DND-41 (cell line): ENCODE measurements around the gene TXNL1.

ENCODE experiments used
- EZH2 ChIP-seq: IDR thresholded peaks from 3 replicates; pipeline ENCODE4 v1.6.1; 2012; ENCODE audit warnings: borderline replicate concordance, low read depth, mild to moderate bottlenecking, moderate library complexity, low read length, inconsistent platforms; ENCODE audit not compliant: severe bottlenecking
- TF ChIP-seq, protein P1 (sequence below): IDR thresholded peaks from 2 replicates; pipeline ENCODE4 v1.5.1; 2012; ENCODE audit warnings: borderline replicate concordance, low read length, moderate library complexity, mild to moderate bottlenecking; ENCODE audit not compliant: poor library complexity, severe bottlenecking; ENCODE audit errors: extremely low read depth

DNA sequence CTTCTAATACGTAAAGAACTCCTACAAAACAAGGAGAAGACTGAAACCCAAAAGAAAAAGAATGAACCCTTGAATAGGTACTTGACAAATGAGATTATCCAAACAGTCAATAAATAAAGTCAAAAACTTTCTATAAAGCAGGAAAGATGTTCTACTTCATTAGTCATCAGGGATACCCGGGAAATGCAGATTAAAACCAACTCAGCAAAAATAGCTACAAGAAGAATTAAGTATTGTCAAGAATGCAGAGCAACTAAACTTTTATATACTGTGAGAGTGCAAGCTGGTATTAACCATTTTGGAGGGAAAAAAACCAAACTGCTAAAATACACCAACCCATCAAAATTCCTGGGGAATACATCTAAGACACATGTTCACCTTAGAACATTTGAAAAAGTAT, 10.4 kb downstream of the TXNL1 start:
- TF ChIP-seq, protein P1, sequence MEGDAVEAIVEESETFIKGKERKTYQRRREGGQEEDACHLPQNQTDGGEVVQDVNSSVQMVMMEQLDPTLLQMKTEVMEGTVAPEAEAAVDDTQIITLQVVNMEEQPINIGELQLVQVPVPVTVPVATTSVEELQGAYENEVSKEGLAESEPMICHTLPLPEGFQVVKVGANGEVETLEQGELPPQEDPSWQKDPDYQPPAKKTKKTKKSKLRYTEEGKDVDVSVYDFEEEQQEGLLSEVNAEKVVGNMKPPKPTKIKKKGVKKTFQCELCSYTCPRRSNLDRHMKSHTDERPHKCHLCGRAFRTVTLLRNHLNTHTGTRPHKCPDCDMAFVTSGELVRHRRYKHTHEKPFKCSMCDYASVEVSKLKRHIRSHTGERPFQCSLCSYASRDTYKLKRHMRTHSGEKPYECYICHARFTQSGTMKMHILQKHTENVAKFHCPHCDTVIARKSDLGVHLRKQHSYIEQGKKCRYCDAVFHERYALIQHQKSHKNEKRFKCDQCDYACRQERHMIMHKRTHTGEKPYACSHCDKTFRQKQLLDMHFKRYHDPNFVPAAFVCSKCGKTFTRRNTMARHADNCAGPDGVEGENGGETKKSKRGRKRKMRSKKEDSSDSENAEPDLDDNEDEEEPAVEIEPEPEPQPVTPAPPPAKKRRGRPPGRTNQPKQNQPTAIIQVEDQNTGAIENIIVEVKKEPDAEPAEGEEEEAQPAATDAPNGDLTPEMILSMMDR, result no peak
- no peak for TF ChIP-seq EZH2
